Measurements from ENCODE around the gene GOLGA2. TPM values are rescaled to one million over a fixed set of nuclear protein-coding genes. Genes with fewer than 3 reads are reported as not detected.

GOLGA2 gene
- total RNA-seq, 1 donor from 2014 or later = 25.2 TPM

DNA sequence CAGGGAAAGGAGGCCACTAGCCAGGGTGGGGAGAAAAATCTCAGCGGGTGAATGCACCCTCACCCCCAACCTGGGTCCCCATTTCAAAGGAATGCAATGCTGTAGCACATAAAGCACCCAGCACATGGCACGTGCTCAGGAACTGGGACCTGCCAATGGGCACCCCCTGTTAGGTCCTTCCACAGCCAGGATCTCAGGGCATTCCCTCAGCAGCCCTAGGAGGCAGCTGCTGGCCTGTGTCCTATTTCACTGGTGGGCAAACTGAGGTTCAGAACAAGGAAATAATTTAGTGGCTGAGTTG lies 63.9 kb downstream of the GOLGA2 start:
- Histone ChIP-seq H3F3A (ENCODE audit: low read depth) (no peaks in the 10 kb centered on the region), H2AFZ (replicated peaks) (no peak overlapping the region), H3K27ac (no peak overlapping the region), H3K4me3 (no peak overlapping the region), H3K79me2 (ENCODE audit: low read depth) (no peaks in the 10 kb centered on the region), H3K9ac (no peak overlapping the region), H3K36me3 (no peaks in the 10 kb centered on the region), H3K4me2 (no peak overlapping the region), H3K4me1 (no peaks in the 10 kb centered on the region), H3K27me3 (no peaks in the 10 kb centered on the region), H4K20me1 (ENCODE audit: low read depth) (peaks cover 60% of the 10 kb centered on the region), H3K9me3 (ENCODE audit: low read depth) (no peaks in the 10 kb centered on the region)
- TF ChIP-seq, protein P1, sequence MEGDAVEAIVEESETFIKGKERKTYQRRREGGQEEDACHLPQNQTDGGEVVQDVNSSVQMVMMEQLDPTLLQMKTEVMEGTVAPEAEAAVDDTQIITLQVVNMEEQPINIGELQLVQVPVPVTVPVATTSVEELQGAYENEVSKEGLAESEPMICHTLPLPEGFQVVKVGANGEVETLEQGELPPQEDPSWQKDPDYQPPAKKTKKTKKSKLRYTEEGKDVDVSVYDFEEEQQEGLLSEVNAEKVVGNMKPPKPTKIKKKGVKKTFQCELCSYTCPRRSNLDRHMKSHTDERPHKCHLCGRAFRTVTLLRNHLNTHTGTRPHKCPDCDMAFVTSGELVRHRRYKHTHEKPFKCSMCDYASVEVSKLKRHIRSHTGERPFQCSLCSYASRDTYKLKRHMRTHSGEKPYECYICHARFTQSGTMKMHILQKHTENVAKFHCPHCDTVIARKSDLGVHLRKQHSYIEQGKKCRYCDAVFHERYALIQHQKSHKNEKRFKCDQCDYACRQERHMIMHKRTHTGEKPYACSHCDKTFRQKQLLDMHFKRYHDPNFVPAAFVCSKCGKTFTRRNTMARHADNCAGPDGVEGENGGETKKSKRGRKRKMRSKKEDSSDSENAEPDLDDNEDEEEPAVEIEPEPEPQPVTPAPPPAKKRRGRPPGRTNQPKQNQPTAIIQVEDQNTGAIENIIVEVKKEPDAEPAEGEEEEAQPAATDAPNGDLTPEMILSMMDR (IDR thresholded peaks at IDR 0.05) = no peak
- TF ChIP-seq EZH2phosphoT487 (IDR thresholded peaks at IDR 0.05) (no peak), EZH2 (IDR thresholded peaks at IDR 0.05) (no peak)
- Mint-ChIP-seq H3K27ac (no peak overlapping the region), H3K4me1 (peaks cover 43% of the 10 kb centered on the region), H3K4me3 (peak overlapping the region; percentile 35), H3K27me3 (ENCODE audit: insufficient read depth, low read depth) (peaks cover 16% of the 10 kb centered on the region), H3K9me3 (no peaks in the 10 kb centered on the region), H3K36me3 (peaks cover 4% of the 10 kb centered on the region)
- DNase-seq (ENCODE audit: low spot score) = no peak

DNA sequence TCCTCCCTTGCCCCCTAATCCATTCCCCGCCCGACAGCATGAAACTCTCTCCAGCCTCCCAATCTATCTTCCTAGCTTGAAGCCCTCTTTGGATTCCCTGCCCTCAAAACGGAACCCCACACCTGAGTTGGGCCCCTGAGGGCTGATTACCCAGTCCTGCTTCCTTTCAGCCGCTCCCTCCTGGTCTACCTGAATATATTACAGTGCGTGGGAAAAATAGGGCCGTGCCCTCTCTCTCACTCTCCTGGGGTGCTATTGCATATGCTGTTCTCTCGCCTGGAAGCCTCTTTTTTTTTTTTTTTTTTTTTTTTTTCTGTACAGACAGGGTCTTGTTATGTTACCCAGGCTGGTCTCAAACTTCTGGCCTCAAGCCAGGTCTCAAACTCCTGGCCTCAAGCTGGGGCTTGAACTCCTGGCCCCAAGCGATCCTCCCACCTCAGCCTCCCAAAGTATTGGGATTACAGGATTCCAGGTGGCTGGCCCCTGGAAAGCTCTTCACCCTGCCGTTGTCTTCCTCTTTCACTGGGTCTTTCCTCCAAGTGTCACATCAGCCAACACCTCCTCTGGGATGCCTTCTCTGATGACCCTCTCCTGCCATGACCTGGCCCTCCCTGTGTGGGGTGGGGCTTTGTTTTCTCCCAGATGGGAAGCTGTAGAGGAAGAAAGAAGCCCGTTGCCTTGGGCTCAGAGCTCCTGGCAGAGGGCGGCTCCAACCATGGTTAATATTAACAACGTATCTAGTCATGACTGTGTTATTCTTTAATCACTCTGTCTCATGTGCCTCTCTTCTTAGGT lies 64.4 kb downstream of the GOLGA2 start:
- no peak overlapping the region for H3K9ac ChIP-seq
- H3K9me3 ChIP-seq (ENCODE audit: low read depth) = no peaks in the 10 kb centered on the region
- Mint-ChIP-seq H3K27ac (peak overlapping the region; percentile 43), H3K27me3 (ENCODE audit: insufficient read depth, low read depth) (peaks cover 14% of the 10 kb centered on the region), H3K4me1 (peaks cover 44% of the 10 kb centered on the region), H3K9me3 (no peaks in the 10 kb centered on the region), H3K36me3 (peaks cover 2% of the 10 kb centered on the region), H3K4me3 (peak overlapping the region; percentile 36)
- H3K4me2 ChIP-seq = no peak overlapping the region
- no peak overlapping the region for H3K4me3 ChIP-seq
- no peaks in the 10 kb centered on the region for H3K79me2 ChIP-seq (ENCODE audit: low read depth)
- H3K27ac ChIP-seq = no peak overlapping the region
- H2AFZ ChIP-seq (replicated peaks) = no peak overlapping the region
- TF ChIP-seq EZH2phosphoT487 (IDR thresholded peaks at IDR 0.05) (no peak), EZH2 (IDR thresholded peaks at IDR 0.05) (no peak)
- TF ChIP-seq, protein P1 (IDR thresholded peaks at IDR 0.05) = no peak
- no peaks in the 10 kb centered on the region for H3K36me3 ChIP-seq
- no peaks in the 10 kb centered on the region for H3K27me3 ChIP-seq
- H3K4me1 ChIP-seq = no peaks in the 10 kb centered on the region
- no peak for DNase-seq (ENCODE audit: low spot score)
- no peaks in the 10 kb centered on the region for H3F3A ChIP-seq (ENCODE audit: low read depth)
- H4K20me1 ChIP-seq (ENCODE audit: low read depth) = peaks cover 60% of the 10 kb centered on the region

DNA sequence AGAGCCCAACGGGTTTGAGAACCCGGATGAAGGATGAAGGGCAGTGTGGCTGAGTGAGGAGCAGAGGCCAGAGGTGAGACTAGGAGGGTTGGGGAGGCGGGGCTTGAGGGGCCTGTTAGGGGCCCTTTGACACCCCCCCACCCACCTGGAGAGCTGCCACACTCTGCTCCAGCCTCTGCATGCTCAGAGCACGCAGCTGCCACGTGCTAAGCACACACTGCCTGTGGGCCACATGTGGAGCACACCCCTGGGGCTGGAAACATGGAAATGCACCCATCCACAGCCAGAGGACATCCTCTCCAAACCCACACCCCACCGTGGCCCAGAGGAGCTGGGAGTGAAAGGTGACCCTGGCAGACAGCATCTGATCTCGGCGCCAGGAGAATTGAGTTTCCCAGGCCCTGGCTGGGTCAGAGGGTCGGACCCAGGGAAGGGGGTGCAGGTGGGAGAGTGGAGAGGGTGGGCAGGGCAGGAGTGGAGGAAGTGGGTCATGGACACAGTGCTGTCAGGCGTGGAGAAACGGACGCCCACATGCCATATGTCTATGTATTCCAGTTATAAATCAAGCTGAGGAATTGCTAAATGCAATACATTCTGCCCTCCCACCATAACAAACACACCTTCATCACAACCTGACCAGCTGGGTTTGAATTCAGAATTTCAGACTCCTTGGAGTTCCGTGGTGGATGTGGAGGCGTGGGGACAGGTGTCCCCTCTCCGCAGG lies 66.7 kb downstream of the GOLGA2 start:
- Histone ChIP-seq H3K4me1 (peaks cover 8% of the 10 kb centered on the region), H3K4me3 (no peak overlapping the region), H3K9ac (no peak overlapping the region), H3K79me2 (ENCODE audit: low read depth) (peaks cover 13% of the 10 kb centered on the region), H3K9me3 (ENCODE audit: low read depth) (no peaks in the 10 kb centered on the region), H3K27ac (no peak overlapping the region), H3K36me3 (no peaks in the 10 kb centered on the region), H3F3A (ENCODE audit: low read depth) (peaks cover under 1% of the 10 kb centered on the region), H3K4me2 (no peak overlapping the region), H2AFZ (replicated peaks) (no peak overlapping the region), H4K20me1 (ENCODE audit: low read depth) (peaks cover 47% of the 10 kb centered on the region), H3K27me3 (no peaks in the 10 kb centered on the region)
- Mint-ChIP-seq H3K9me3 (no peaks in the 10 kb centered on the region), H3K4me3 (peak overlapping the region; percentile 41), H3K36me3 (peaks cover 2% of the 10 kb centered on the region), H3K27me3 (ENCODE audit: insufficient read depth, low read depth) (peaks cover 12% of the 10 kb centered on the region), H3K4me1 (peaks cover 34% of the 10 kb centered on the region), H3K27ac (no peak overlapping the region)
- TF ChIP-seq, protein P1 (IDR thresholded peaks at IDR 0.05) = no peak
- TF ChIP-seq EZH2phosphoT487 (IDR thresholded peaks at IDR 0.05) = no peak
- no peak for TF ChIP-seq EZH2 (IDR thresholded peaks at IDR 0.05)
- DNase-seq (ENCODE audit: low spot score) = no peak

All from neural progenitor cell (in vitro differentiated cells).